AG08396 (cell line): Measurements from ENCODE around the gene ADGRD1.

Experiments used
- DNase-seq: peaks from one replicate; pipeline ENCODE4 v3.0.0; 2012; ENCODE audit warnings: low spot score, mixed read lengths

ADGRD1 gene

DNA sequence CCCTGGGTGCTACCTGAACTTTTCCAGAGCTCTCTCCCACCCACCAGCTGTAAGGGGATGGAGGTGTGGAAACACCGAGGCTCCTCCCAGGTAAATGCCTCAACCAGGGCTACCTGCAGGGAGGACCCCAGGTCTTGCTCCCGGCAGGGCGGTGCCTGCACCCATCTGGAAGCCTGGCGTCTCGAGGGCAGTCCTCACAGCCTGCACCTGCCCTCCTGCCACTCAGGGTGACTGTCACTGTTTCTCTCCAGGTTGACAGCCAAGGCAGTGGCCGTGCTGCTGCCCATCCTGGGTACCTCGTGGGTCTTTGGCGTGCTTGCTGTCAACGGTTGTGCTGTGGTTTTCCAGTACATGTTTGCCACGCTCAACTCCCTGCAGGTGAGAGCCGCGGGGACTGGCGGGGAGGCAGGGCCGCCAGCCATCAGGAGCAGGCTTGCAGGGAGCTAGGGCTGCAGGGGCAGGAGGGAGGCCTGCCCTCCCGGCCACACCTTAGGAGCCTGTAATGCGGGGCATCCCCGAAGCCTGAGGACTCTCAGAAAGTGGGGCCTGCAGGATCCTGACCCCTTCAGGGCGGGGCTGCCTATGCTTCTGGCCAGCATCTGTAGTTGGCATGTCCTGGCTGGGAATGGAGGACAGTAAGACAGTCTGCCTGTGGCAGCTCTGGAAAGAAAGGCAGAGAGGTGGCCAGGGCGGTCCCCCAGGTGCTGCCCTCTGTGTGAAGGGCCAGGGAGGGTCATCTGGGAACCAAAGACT, 182.3 kb downstream of the ADGRD1 start:
- no peak for DNase-seq

DNA sequence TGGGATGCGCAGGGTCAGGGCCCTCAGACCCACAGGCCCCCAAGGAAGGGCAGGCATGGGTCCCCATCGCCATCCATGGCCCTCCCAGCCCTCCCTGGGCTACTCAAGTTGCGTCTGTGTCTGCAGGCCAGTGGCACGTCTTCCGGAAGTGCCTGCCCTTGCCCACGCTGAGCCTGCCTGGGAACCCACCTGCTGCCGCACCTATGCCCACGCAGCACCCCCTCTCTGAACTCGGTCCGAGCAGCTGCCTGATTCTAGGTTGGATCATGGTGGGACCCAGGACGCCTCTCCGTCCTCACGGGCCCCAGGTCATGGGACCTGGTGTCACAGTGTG, 182.8 kb downstream of the ADGRD1 start:
- DNase-seq, result no peak

DNA sequence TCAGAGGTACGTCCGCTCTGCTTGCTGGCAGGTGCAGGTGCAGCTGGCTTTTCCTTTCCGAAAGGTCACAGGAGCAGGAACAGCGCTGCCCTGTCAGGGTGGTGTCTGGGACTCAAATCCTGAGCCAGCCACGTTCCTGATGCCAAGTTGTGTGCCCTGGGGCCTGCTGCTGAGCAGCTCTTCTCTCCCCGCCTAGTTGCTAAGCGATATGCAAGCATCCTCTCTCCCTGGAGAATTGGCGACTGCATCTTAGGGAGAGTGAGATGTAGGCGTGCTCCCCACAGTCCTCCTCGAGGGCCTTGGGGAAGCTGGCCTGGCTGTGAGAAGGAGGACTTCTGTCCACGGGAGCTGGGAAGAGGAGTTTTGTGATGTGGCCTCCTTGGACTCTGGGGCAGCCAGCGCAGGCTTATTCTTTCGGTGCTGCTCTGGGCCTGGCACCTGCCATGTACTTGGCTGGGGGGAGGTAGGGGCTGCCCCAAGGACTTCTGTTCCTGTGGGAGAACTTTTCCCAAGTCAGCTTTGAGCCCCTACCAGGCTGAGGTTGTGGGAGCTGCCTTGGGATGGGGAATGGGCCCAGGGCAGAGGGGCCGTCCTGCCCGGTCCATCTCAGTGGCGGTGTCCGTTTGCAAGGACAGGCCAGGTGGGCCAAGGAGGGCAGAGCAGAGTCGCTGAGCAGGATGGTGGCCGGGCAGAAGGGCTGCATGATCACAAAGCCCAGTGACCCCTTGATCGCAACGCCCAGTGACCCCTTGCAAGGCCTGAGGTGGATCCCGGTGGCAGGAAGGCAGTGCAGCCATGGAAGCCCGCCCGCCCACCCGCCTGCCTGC, 183.5 kb downstream of the ADGRD1 start:
- no peak for DNase-seq

DNA sequence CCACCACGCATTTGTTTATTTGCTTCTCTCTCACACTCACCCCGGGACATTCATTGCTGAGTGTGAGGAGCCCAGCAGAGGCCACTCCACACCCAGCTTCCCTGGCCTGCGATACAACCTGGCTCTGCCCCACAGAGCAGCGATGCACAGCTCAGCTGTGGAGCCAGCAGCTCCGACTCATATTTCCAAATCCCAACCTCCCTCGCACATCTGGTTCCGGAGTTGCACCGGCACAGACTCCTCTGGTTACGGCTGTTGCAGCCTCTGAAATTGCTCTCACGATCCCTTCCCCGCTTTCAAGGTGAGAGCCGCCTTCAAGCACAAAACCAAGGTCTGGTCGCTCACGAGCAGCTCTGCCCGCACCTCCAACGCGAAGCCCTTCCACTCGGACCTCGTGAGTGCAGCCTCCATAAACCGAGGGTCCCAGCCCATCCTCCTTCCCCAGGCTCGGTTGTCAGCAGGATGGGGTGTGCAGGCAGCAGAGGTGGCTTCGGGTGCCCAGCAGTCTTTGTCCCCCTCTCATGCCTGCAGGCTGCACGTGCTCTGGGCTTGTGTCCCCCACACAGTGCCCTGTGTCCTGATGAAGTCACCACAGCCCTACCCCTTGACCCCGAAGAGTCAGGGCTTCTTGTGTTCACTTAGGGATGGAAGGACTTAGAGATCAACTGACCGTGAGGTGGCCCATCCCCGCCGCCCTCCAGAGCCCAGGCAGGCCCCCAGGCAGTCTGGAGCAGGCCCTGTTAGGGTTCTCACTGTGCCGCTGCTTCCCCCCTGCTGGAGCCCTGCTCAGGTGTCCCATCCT, 184.3 kb downstream of the ADGRD1 start:
- DNase-seq, result no peak

DNA sequence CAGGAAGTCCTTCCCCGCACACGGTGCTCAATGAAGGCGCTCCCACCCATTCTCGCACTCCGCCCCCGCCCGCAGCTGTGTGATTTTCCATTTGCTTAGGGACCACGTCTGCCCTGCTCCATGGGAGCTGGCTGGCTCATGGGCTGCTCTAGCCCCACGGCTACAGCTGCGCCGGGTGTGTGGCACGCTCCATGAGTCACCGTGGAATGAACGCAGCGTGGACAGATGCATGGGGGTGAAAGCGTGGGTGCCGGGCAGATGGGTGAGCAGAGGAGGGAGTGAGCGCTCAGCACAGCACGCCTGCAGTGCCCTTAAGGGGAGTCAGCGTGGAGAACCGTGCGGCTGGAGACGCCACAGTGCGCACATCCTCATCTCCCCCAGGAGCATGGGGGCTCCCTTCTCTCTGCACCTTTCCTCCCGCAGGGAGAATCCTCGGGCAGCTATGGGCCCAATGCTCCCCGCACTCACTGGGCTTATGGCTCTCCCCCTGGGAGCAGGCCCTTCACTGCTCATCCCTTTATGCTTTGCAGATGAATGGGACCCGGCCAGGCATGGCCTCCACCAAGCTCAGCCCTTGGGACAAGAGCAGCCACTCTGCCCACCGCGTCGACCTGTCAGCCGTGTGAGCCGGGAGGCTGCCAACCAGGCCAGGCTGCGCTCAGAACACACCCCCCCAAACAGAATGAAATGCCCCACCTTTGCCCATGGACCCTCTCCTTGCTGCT, 185.1 kb downstream of the ADGRD1 start:
- DNase-seq, result no peak

DNA sequence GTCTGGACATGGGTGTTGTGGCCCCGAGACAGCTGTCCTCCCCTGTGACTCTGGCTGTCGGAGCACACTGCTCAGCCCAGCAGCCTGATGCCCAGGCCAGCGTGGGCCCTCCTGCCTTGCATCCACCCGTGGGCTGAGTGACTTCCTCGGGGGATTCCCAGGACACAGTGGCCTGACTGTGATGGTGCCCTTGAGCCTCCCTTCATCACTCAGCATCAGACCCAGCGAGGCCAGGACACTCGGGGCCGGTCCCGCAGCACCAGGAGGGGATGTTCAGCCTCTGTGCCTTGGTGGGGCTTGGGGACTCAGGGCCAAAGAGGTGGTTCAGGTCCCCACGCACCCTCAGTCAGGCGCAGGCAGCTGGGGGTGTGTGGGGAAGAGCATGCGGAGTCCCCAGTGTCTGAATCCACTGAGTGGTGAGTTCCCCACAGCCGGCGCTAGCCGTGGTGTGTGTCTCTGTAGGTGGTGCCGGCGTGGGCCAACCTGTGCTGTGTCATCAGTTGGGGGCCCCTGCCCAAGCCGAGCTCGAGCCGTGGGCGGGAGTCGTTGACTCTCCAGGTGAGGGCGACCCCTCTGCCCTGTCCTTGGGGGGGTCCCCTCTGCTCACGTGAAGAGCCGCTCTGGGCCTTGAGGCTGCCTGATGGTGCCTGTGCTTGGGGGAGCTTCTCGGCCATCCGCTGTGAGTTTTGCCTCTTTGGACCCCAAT, 185.8 kb downstream of the ADGRD1 start:
- DNase-seq, result no peak

DNA sequence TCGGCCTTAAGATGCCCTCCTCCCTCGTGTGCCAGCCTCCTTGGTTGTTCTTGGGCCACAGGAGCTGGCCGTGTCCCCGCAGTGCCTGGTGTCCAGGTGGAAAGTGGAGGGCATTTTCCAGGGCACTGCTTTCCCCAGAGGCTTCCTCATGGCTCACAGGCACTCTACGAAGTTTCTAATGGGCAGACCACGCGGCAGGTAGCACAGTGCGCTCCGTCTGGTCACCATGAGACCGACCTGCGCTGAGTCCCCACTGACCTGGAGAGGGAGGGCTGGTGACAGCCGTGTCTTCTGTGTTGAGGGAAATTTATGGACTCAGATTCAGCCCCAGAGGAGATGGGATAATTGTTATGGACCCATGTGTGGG, 186.3 kb downstream of the ADGRD1 start:
- DNase-seq, result no peak

DNA sequence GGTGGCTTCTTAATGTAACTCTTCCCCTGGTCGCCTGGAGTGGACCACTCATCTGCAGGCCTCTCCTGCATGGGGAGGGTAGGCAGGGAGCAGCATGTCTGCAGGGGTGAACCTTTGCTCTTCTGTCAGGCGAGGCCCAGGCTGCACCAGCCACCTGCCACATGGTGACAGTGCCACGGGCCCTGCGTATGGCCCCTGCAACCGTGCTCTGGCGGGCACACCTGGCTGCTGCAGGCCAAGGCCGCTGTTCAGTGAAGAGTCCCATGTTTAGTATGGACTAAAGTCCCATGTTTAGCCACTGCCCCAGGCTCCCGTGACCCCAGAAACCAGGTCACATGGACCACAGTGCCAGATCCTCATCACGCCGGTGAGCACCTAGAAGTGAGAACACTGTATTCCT, 187.0 kb downstream of the ADGRD1 start:
- no peak for DNase-seq

DNA sequence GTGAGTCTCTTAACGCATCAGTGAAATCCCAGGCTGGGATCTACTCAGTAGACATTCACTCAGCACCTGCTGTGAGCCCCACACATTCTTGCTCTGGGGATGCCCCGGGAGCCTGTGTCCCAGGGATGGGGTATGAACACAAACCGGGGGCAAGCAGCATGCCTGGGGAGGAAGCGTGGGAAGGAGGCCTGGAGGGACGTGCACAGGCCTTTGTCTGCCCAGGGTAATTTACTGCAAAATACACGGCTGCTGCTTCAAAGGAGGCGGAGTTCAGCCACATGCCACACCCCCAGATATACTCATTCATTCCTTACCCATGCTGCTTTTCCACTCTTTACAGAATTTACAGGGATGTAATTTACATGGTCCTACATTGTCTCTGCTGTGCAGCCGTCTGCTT, 187.8 kb downstream of the ADGRD1 start:
- DNase-seq, result no peak

DNA sequence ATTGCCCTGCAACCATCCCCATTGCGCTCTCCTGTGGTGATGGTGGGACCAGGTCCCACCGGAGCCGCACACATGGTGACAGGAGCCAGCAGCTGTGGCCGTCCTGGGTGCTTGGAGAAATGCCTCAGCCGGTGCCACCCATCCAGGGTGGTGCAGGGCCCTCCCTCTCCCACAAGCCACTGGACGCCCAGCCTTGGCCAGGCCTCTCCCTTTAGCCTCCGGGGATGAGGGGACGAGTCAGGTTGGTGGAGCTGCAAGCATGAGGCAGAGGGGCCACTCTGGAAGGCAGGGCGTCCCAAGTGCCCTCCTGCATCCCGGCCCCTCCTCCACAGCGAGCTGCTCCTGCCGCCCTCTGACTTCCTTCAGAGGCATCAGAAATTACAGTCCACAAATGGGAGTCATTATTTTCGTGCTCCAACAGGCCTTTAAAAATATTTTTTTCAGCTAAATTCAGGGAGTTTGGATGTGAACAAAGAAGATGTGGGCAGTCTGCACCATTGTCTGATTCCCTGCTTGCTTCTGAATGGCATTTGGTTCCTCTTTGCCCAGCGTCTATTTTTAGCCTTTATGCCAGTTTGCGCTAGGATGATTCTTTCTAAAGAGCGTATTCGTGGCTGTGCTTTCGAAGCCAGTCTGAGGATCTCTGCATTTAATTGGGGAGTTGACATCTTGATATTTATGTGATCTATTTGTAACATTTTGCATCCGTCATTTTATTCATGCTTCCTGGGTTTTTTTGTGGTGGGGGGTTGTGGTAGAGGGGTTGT, 189.4 kb downstream of the ADGRD1 start:
- no peak for DNase-seq

DNA sequence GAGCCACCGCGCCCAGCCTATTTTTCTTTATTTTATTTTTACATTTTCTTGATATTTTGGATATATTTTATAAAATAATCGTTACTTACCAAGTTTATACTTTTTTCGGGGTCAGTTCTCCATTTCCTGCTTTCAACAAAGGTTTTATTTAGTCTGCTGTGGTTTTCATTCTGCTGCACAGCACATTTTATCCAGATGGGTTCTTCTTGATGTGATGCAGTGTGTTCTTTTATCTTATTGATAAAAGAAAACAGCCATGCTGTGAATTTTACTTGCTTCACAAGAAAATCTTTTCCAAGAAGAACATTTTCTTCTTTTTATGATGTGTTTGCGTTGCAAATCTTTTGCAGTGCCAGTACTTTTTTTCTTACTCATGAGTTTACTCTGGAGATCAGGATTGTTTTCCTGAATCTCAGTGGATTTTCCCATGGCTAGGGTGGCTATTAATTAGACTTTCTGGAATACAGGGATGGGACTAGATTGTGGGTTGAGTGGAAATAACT, 192.5 kb downstream of the ADGRD1 start:
- no peak for DNase-seq

DNA sequence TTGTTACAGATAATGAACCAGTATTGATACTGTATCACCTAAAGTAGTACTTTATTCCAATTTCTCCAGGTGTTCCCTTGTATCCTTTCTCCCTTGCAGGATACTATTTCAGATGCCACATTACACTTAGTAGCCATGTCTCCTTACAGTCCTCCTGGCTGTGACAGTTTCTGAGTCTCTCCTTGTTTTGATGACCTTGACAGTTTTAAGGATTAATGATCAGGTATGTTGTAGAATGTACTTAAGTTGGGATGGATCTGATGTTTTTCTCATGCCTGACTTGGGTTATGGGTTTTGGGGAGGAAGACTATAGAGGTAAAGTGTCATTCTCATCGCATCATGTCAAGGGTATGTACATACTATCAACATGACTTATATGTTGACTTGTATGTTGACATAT, 193.6 kb downstream of the ADGRD1 start:
- DNase-seq, result no peak

DNA sequence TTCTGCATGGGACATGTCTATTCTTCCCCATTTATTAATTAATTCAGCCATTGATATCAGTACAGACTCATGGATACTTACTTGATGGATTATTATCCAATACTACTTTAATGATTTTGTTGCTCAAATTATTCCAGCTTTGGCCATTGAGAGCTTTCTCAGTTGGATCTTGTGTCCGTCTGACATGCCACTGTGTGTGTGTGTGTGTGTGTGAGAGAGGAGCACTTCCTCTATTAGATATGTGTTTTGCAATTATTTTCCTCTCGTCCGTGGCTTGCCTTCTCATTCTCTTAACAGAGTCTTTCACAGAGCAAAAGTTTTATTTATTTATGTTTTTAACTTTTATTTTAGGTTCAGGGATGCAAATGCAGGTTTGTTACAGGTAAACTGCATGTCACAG, 194.2 kb downstream of the ADGRD1 start:
- DNase-seq, result no peak

DNA sequence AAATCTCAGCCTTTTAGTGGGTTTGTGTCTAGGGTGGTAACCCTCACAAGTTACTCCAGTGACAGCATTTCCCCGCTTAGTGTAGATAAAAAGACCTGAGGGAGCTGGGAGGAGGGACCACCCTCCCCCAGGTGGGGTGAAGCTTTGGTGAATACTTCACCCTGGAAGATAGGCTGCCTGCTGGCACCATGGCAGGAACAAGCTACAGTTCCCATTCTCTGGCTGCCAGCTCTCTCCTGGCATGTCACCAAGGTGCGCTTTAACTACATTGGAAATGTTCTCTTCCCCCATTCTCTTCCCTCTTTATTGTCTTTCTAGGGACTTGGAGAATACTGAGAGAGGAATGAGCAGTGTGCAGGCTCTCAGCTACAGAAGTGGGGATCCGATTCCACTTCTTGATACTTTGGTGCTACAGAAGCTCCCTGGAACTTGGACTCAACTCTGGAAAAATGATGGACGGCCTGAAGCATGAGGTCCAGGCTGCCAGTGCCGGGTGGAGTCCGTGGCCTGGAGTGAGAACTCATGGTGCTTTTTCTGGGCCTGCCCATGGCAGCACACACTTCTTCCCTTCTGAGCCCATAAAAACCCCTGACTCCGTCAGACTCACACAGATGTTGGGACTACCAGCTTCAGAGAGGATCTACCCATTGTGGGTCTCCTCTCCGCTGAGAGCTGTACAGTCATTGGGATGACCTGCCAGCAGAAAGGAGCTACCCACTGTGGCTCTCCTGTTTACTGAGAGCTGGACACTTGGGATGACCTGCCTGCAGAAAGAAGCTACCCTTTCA, 198.0 kb downstream of the ADGRD1 start:
- no peak for DNase-seq

DNA sequence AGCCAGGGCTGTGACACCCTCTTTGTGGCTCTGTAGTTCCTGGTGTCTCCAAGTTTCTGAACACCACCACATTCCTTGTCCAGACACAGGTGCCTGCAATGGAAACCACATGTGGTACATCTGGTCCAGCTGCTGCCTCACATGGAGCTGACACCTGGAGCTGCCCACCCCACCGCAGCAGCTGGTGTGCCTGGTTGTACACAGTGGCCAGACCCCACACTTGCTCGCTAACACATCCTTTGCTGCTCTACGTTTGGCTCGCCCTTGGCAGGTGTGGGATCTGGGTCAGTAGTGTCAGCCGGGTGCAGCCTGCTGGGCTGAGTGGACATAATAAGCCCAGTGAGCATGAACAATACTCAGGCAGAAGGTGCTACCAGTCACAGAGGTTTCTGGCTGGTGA, 198.9 kb downstream of the ADGRD1 start:
- DNase-seq, result no peak

DNA sequence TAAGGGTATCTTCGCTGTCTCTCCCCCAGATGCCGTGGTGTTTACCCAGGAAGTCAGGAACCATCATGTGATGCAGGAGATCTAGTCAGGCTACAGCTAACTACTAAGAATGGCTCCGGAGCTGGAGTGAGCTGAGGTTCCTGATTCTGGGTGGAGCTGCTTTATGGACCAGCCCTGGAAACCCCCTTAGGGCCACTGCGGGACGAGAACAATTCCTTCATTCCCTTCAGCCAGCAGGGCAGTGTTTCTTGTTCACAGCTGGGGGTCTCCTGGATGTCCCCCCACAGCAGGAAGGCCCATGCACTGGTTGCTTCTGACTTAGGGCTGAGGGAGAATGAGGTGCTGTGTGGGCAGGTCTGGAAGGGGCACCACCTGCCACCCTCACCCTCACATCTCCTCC, 199.3 kb downstream of the ADGRD1 start:
- DNase-seq, result no peak

DNA sequence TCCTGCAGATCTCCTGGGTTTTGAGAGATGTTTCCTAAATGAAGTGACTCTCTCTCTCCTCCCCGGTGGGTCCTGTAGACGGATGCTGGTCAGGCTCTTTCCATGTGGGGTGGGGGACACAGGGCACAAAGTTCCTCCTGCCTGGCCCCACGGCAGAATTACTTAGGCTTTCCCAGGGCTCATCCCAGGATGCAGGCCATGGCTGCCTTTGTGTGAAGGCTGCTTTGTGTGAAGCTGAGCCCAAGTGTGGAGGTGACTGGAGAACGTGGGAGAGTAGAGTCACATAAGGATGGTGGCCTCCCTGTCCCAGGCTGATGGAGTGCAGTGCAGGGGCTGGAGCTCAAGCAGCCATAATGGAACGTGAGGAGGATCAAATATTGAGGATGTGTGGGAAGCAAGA, 200.2 kb downstream of the ADGRD1 start:
- DNase-seq, result no peak

DNA sequence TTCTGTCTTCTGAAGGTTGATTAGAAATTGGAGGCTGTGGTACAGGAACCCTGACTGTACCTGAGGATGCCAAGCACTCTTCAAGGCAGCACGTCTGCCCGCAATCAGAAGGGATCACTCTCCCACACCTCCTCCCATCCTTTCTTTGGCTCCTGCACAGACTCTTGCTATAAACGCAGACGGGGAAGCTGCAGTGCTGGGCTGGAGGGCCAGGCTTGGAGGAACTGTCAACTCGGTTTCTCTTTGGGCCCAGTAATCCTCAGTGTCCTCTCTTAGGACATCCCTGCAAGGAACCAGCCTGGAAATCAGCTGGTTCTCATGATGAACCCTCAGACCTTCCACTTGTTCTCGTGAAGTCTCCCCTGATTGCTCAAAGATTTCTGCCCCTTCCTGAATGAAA, 201.4 kb downstream of the ADGRD1 start:
- DNase-seq, result no peak

DNA sequence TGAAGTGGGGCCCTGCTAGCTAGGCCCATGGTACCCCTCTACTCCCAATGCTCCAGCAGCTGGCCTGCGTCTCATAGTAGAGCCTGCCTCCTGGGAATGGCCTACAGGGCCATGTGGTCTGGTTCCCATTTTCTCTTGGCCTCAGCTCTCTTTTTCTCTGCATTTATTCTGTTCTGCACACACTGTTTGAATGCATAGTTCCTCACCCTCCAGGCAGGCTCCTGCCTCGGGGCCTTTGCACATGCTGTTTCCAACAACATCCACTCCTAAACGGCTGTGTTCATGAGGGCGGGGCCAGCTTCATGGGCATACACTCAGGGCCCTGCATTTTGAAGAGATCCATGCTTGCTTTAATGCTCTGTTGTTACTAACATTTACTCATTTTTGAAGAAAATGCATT, 204.0 kb downstream of the ADGRD1 start:
- no peak for DNase-seq

DNA sequence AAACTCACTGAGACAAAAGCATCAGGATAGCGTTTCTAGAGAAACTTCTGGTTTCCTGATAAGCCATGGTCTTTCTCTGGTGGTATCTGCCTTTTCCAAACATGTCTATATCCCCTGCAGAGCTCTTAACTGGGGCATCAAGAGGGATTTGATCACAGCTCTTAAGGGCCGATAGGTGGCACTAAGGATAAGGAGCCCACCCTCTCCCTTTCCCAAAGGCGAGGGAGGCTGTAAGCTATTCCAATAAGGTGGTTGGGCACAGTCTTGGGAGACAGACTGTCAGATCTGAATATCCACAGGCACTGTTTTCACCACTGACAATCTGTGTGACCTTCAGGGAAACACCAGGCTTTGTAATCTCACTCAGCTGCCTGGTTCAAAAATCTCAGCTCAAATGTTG, 206.0 kb downstream of the ADGRD1 start:
- DNase-seq, result no peak
